IMR-90 (cell line): ENCODE results near the gene VPS35L. TPM values are rescaled to one million over a fixed set of nuclear protein-coding genes. Genes with fewer than 3 reads are reported as not detected.

ENCODE experiments used
- ATAC-seq: fragments of 200-7000 bp; cut with Tn5 transposase; 2 replicates; pipeline ENCODE4 v1.9.1; 2020; ENCODE audit warnings: low read depth, mild to moderate bottlenecking, moderate library complexity
- BruUV-seq: library from RNA; stranded (reverse); fragments of 400-500 nt; replicated peaks from 2 replicates; lab custom pipeline; 2021; lab: Mats Ljungman, UMichigan
- CTCF ChIA-PET: fragments of 300-600 bp; formaldehyde crosslinking; extraction: SDS; loops from one replicate; lab custom pipeline; 2021; ENCODE audit warnings: antibody characterized with exemption; lab: Yijun Ruan, JAX
- POLR2A ChIA-PET: fragments of 300-600 bp; sonication (Branson Sonifier 250); formaldehyde crosslinking; loops from one replicate; lab custom pipeline; 2022; ENCODE audit warnings: antibody characterized with exemption; ENCODE audit not compliant: unreplicated experiment; lab: Charles Lee
- DNase-seq: peaks from one replicate; pipeline ENCODE4 v3.0.0; 2013
- H2AFZ ChIP-seq: replicated peaks from 2 replicates; pipeline ENCODE3; 2013; ENCODE audit warnings: low read length, mild to moderate bottlenecking; ENCODE audit not compliant: poor library complexity
- H2AK5ac ChIP-seq: 2 replicates; pipeline ENCODE4 v1.6.1; 2013; ENCODE audit warnings: low read depth, low read length, inconsistent platforms
- H2AK9ac ChIP-seq: replicated peaks from 2 replicates; pipeline ENCODE3; 2013; ENCODE audit warnings: mild to moderate bottlenecking, low read depth, low read length, moderate library complexity; ENCODE audit not compliant: poor library complexity
- H2BK120ac ChIP-seq: 2 replicates; pipeline ENCODE4 v1.6.1; 2013; ENCODE audit warnings: low read depth, low read length, inconsistent platforms
- H2BK15ac ChIP-seq: 3 replicates; pipeline ENCODE4 v1.6.1; 2013; ENCODE audit warnings: low read depth, low read length, inconsistent platforms
- H2BK20ac ChIP-seq: 2 replicates; pipeline ENCODE4 v1.6.1; 2013; ENCODE audit warnings: low read depth, mild to moderate bottlenecking, inconsistent platforms, low read length, moderate library complexity
- H2BK5ac ChIP-seq: 2 replicates; pipeline ENCODE4 v1.6.1; 2013; ENCODE audit warnings: mild to moderate bottlenecking, low read depth, low read length, inconsistent platforms; ENCODE audit not compliant: poor library complexity, severe bottlenecking
- H3K14ac ChIP-seq: replicated peaks from 2 replicates; pipeline ENCODE4 v1.6.1; 2013; ENCODE audit warnings: low read depth, low read length, inconsistent platforms
- H3K18ac ChIP-seq: 2 replicates; pipeline ENCODE4 v1.6.1; 2013; ENCODE audit warnings: low read depth, low read length, control low read depth
- H3K23ac ChIP-seq: 2 replicates; pipeline ENCODE4 v1.6.1; 2013; ENCODE audit warnings: low read depth, low read length, inconsistent platforms
- H3K27ac ChIP-seq: 2 replicates; pipeline ENCODE4 v1.5.1; 2013; ENCODE audit warnings: mild to moderate bottlenecking, control low read depth, low read length; ENCODE audit not compliant: insufficient read depth
- H3K27me3 ChIP-seq: 2 replicates; pipeline ENCODE4 v1.6.1; 2013; ENCODE audit warnings: low read length; ENCODE audit not compliant: control insufficient read depth, insufficient read depth
- H3K36me3 ChIP-seq: 2 replicates; pipeline ENCODE4 v1.6.1; 2013; ENCODE audit warnings: low read length, mixed read lengths; ENCODE audit not compliant: control insufficient read depth, insufficient read depth
- H3K4ac ChIP-seq: 2 replicates; pipeline ENCODE4 v1.6.1; 2013; ENCODE audit warnings: low read depth, low read length, inconsistent platforms
- H3K4me1 ChIP-seq: 2 replicates; pipeline ENCODE4 v1.6.1; 2013; ENCODE audit warnings: low read length, mixed read lengths; ENCODE audit not compliant: control insufficient read depth, insufficient read depth
- H3K4me2 ChIP-seq: 2 replicates; pipeline ENCODE4 v1.6.1; 2013; ENCODE audit warnings: low read depth, mild to moderate bottlenecking, control low read depth, low read length, moderate library complexity
- H3K4me3 ChIP-seq: 2 replicates; pipeline ENCODE4 v1.5.1; 2013; ENCODE audit warnings: low read depth, mild to moderate bottlenecking, control low read depth, low read length, moderate library complexity; ENCODE audit not compliant: insufficient read depth
- H3K56ac ChIP-seq: 2 replicates; pipeline ENCODE4 v1.6.1; 2013; ENCODE audit warnings: low read length, inconsistent platforms; ENCODE audit not compliant: insufficient read depth; ENCODE audit errors: extremely low read depth
- H3K79me1 ChIP-seq, 2 experiments: 2 replicates each; pipeline ENCODE4 v1.6.1; 2013; ENCODE audit warnings: low read length in 2 of 2, inconsistent platforms in 1 of 2, low read depth in 1 of 2
- H3K9ac ChIP-seq: 2 replicates; pipeline ENCODE4 v1.6.1; 2013; ENCODE audit warnings: low read depth, low read length, control low read depth
- H3K9me1 ChIP-seq: 2 replicates; pipeline ENCODE4 v1.6.1; 2013; ENCODE audit warnings: low read length, inconsistent platforms; ENCODE audit not compliant: insufficient read depth
- H3K9me3 ChIP-seq: 2 replicates; pipeline ENCODE4 v1.6.1; 2013; ENCODE audit warnings: low read length; ENCODE audit not compliant: control insufficient read depth, insufficient read depth
- H4K20me1 ChIP-seq: 2 replicates; pipeline ENCODE4 v1.6.1; 2013; ENCODE audit warnings: low read length, inconsistent platforms; ENCODE audit not compliant: insufficient read depth
- H4K5ac ChIP-seq: 2 replicates; pipeline ENCODE4 v1.6.1; 2013; ENCODE audit warnings: mild to moderate bottlenecking, low read depth, low read length, control low read depth
- H4K8ac ChIP-seq, 2 experiments: 2 replicates each; pipeline ENCODE4 v1.6.1; 2013; ENCODE audit warnings: low read depth in 2 of 2, low read length in 2 of 2, control low read depth in 1 of 2, inconsistent platforms in 1 of 2
- H4K91ac ChIP-seq: 2 replicates; pipeline ENCODE4 v1.6.1; 2013; ENCODE audit warnings: low read depth, low read length, inconsistent platforms; ENCODE audit not compliant: insufficient read depth
- BHLHE40 ChIP-seq: fragments of 150-350 bp; IDR thresholded peaks from 2 replicates; pipeline ENCODE4 v1.6.1; 2016; ENCODE audit warnings: mild to moderate bottlenecking, low read depth, low read length
- MAFK ChIP-seq: IDR thresholded peaks from 2 replicates; pipeline ENCODE4 v1.6.1; 2012; ENCODE audit warnings: low read depth, low read length, improper control_type of control experiment
- WGBS, 2 experiments: methylation state at CpG; one replicate each; pipeline versions ENCODE4 v1.1.5 to v1.1.7; 2013; ENCODE audit warnings: missing lambda C conversion rate in 2 of 2; ENCODE audit not compliant: insufficient read length in 1 of 2; ENCODE audit errors: extremely low coverage in 2 of 2; 5-methylcytosine and 5-hydroxymethylcytosine counted together
- dilution Hi-C: fragments of 300-500 bp; cut with HindIII; formaldehyde crosslinking; loops from one replicate; pipeline ENCODE4 v1.14.3; 2018; ENCODE audit warnings: low sequenced_read_pairs; ENCODE audit not compliant: unreplicated experiment
- in situ Hi-C: fragments of 300-500 bp; cut with MboI; formaldehyde crosslinking; loops from 3 replicates; pipeline ENCODE4 v1.14.3; 2019; ENCODE audit warnings: low sequenced_read_pairs, inconsistent platforms, mixed read lengths
- intact Hi-C: fragments of 100-400 bp; cut with micrococcal nuclease; formaldehyde crosslinking; loops from 2 replicates; pipeline ENCODE4 v1.10.0; 2022
- polyA plus RNA-seq, 3 experiments: library from polyadenylated mRNA; depleted of rRNA; stranded (reverse); fragments of >200 nt; gene quantifications; 2 replicates each; pipeline ENCODE4 v1.2.3, GENCODE V29; 2012; ENCODE audit warnings: low replicate concordance in 1 of 3
- total RNA-seq: library from RNA; depleted of rRNA; stranded (reverse); fragments of >200 nt; gene quantifications from 2 replicates; pipeline ENCODE4 v1.2.3, GENCODE V29; 2012

VPS35L gene
- total and polyA plus RNA-seq, 2 of the 4 experiments (the other 2 are of a cell fraction): 28.0 to 40.1 TPM

DNA sequence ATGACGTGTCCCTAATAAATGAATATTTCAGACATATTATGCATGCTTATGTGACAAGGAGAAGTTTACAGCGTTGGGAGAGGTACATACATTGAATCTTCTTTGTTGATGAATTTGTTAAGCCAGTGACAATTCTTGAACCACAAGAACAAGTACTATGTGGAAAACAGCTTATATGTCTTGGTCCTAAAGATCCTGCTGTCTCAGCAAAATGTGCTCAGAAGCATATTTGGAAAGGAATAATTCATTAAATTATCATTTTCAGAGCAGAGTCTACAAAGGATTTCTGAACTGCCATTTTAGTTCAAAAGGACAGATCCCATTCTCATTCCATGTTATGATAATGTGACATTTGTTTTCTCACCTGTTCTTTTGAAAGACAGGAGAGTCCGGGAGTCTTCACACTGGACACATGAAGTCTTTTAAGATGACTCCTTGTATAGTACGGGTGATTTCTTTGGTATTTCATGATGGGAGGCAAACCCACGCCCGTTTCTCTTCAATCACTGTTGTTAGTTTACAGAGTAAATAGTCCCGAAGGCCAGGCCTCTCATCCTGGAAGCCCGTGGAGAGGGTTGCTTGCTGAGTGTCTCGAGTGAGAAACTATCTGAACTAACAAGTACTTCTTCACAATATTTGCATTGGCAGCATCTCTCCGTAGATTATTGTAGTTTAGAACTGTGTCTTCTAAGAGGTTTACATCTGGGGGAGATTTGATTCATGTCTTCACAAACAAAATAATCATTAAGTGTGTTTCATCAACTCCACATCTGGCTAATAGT, 26.7 kb downstream of the VPS35L start:
- Histone ChIP-seq H4K91ac (no peak overlapping the region), H3K4me1 (no peaks in the 10 kb centered on the region), H3K9ac (no peak overlapping the region), H4K20me1 (no peaks in the 10 kb centered on the region), H3K23ac (no peak overlapping the region), H3K9me1 (no peaks in the 10 kb centered on the region), H2AK9ac (no peak overlapping the region), H2AFZ (no peak overlapping the region), H3K56ac (no peak overlapping the region), H3K27me3 (no peaks in the 10 kb centered on the region), H3K27ac (no peak overlapping the region), H2BK20ac (no peak overlapping the region), H2BK120ac (no peak overlapping the region), H3K4me3 (no peak overlapping the region), H3K4me2 (no peak overlapping the region), H3K14ac (no peak overlapping the region), H3K79me1 (peaks cover 0 to 3% of the 10 kb centered on the region in 2 experiments; a peak in 2 of 4 replicates), H3K4ac (no peak overlapping the region), H3K9me3 (no peaks in the 10 kb centered on the region), H2BK15ac (no peak overlapping the region), H4K8ac (no peak overlapping the region), H2AK5ac (no peak overlapping the region), H2BK5ac (no peak overlapping the region), H4K5ac (no peak overlapping the region), H3K36me3 (peaks cover 40% of the 10 kb centered on the region), H3K18ac (no peak overlapping the region)
- no CpG with 5 or more reads among the region's 10 CpGs for WGBS, 2 experiments
- CTCF ChIA-PET: no interaction called here
- in situ Hi-C loops: no loop called here
- dilution Hi-C loops: no loop called here
- intact Hi-C loops: loop anchor here (2.0 to 10.0 kb wide), 2 partner anchors 23 to 803 kb away; no protein-coding TSS in a partner anchor
- DNase-seq (no peak), ATAC-seq (no peak)
- TF ChIP-seq BHLHE40: no peak
- TF ChIP-seq MAFK: peak; percentile 88
- POLR2A ChIA-PET: no interaction called here
- no TSS peak for BruUV-seq
